Fibroblast of gingiva (primary cell): ENCODE results near the gene FAM72D.
"Not testable (repeated sequence)": the region's sequence is repeated elsewhere in the genome, so short reads cannot be mapped to it uniquely, and the experiment has no call there.

Experiments
- DNase-seq: peaks from one replicate; pipeline ENCODE4 v3.0.0-alpha.2; 2011; ENCODE audit warnings: low read depth

Gene FAM72D

DNA sequence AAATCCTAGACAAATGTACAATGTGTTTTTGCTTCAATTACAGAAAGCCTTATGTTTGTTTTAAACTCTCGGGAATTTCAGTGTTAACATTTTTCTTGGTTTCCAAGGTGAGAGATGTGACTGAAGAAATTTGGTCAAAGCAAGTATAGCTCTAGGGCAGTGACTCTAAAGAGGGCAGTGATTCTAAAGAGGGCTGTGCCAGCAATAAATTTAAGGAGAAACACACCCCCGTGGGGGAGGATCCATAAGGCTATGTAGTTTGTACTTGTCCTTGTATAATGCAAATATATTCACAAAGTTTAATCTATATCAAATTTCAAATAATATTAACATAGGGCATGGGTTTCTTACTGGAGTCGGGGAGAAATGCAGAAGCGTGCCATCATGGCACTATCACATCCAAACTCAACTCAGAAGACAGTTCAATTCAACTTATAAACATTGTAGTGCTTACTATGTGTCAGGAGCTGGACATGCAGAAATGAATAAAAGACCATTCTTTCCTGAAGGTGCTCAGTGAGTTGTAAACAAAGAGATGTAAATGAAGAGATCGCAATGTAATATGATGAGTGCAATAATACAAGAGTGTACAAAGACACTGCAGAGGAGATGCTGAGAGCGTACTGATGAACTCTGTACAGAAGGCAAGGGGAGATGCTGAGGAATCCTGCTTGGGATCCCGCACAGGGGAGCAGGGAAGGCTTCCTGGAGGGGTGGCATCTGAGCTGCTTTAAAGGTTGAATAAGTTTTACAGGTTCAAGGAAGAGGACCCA, 13.1 kb upstream of the FAM72D start:
- DNase-seq: not testable (repeated sequence)

DNA sequence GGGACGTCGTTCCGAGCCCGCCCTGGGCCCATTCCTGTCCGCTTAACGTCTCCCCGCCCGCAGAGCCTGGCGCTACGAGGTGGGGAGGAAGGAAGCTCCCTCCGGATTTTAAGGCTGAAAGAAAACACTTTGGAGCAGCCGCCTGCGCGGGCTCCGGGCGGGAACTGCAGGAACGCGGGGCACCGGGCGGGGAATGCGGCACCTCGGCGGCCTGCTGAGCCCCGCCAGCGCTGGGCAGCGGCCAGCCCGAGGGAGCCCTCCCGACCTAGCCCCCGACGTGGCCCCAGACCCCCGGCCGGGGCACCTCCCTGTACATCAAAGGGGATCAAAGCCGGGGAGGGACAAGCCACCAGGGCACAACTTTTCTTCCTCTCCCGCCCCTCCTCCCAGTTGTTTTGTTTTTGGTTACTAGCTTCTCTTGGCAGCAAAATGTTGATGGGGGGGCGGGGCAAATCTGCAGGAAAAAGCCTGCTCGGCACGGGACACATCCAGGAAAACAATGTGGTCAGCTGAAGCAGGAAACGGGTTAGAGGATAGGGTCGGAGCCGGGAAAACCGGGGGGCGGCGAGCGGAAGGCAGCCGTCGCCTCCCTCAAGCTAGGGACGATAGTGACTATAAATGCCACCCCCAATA, 2.1 kb upstream of the FAM72D start:
- not testable (repeated sequence) for DNase-seq

DNA sequence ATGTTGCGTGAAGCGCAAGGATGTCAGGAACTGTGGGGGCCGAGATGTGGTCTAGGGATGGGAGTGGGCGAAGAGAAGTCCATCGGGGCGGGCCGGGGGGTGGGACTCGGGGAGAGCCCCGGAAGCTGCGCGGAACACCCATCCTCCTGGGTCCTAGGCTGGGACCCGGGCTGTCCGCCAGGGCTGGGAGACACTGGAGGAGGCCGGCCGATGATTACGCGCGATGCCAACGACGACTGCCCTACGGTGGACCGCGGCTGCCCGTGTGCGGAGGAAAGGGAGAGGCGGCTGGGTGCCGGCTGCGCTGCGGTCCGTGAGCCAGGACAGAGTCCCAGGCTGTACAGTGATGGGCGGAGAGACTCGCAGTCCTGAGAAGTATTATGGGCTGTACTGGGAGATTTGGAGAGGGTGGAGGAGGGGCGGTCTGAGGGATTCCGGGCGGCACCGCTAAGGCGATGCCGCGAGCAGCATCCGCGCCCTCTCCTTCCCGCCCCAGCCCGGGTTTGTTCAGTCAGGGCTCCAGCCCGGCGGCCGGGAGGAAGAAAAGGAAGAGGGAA, 1.0 kb upstream of the FAM72D start:
- not testable (repeated sequence) for DNase-seq

DNA sequence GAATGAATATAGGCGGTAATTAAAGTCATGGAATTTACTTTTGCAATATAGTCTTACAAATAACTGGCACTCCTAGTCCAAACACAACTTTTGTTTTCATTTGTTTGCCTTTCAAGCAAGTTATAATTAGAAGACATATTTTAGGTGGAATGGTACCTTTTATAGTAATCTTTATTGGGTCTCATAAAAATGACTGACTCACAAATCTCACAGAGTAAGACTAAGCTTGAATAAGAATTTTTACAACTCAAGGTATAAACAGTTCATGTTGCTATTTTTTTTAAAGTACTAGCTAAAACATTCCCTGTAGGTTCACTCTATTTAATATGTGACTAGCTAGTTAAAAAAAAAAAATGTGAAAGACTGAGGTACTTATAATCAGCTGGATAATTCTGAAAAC, 6.0 kb downstream of the FAM72D start:
- not testable (repeated sequence) for DNase-seq

DNA sequence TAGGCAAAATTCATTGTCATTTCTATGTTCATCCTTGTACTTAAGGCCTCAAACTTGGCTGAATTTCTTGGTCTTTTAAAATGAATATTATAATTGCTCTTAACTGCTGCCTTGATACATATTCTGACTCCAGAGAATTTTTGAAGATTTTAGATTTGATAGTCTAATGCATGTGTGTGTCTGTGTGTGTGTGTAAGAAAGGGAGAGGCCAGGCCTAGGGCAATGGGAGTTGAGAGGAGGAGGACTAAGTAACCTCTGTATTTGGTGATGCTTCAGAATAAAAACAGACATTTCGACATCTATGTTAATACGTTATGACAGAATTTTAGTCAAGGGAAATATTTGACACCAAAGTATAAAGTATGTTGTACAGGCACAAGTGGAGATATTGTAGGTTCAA, 7.5 kb downstream of the FAM72D start:
- DNase-seq: not testable (repeated sequence)

DNA sequence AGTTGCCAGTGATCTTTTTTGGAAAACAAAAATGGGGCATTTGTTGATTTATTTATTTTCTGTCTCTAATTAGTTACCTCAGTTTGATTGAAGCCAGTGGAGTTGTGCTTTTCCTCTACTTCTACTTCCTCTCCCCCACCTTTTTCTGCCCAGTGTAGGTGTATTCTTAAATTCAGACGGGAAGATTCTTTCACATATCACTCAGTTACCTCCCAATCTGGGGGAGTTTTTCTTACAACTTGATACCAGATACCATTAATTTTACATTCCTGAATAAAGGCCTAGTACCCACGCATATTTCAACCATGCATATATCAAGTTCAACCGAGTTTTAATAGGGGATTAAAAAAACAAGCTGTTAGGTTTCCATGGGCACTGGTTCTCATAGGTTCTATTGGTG, 15.9 kb downstream of the FAM72D start:
- not testable (repeated sequence) for DNase-seq

DNA sequence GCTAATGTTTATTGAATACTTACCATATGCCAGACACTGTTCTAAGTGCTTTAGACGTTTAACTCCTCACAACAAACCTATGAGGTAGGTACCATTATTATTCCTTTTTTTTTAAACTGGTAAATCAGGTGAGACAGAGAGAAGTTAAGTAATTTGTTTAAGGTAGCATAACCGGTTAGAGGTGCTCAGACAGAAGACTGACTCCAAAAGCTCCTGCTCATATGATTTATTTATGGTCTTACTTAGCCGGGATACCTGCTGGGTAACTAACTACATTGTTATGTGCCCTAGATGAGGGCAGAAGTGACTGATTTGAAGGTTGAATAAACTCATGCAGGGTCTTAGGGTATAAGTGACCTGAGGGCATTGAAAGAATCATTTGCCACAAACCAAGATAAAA, 16.9 kb downstream of the FAM72D start:
- not testable (repeated sequence) for DNase-seq

DNA sequence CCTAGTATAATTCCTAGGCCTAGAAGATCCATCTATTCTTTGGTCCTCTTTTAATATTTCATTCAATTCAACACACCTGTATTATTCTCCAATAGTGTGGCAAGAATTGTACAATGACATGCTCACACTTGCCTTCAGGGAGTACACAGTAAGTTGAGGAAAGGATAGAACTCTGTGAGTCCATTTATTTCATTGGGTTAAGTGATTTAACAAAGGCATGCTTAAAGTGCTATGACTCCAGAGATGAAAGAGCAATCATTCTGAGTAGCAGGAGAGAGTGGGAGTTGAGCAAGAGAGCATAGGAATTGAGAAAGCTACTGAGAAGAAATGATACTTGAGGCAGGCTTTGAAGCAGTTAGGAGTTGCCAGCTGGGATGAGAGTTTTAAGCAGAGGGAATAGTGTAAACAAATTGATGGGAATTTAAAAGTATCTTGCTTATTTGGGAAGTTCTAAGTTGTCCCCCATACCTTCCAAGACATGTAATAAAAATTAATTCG, 18.8 kb downstream of the FAM72D start:
- not testable (repeated sequence) for DNase-seq

DNA sequence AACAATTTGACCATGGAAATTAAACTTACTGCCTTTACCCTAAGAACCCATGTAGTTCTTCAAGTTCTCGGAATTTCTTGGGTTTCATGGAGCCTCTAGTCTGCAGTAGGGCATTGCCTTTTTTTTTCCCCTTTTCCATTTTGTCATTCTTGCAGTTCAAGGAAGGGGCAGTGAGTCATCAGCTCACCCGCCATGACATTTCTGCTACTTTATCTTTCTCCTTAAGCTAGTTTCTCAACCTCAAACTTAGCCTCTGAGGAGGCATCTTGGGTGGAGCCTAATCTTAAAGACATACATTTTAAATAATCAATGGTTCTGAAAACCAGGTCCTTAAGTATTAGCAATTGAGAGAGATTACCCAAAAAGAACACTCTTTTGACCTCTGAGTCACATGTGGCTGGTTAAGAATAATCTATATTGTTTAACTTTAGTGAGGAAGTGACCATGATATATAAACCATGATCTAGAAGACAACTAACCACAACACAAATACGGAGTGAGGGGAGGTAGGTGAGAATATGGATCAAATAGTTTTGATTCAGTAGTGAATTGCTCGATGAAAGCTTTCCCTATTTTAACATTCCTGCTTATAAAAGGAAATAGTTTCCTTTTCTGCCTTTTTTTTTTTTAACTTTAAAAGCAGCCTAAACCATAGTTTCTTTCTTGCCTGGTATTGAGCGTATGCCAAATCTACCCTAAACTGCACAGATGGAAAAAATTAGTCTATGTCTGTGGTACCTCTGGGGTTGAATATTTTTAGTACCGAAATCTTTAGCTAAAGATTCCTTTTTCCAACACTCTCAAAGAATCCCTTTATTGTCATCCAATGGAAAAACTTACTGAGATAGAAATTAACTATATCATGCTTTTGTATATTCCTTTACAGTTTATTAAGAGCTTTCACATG, 20.1 kb downstream of the FAM72D start:
- not testable (repeated sequence) for DNase-seq

DNA sequence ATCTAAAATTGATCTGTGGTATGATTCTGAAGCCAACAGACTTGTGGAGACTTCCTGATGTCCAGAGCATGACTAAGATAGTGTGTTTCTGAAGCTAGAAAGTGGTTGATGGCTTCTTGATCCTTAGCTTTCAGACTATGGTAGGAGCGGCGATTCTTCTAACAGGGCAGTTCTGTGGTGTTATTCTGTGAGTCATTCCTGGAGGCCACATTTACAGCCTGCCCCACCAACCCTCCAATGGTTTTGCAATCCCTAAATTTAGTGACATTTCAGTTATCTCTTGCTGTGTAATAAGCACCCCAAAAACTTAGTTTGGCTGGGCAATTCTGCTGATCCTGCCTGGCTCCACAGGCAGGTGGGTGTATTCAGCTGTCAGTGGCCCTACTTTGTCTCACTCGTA, 24.1 kb downstream of the FAM72D start:
- not testable (repeated sequence) for DNase-seq

DNA sequence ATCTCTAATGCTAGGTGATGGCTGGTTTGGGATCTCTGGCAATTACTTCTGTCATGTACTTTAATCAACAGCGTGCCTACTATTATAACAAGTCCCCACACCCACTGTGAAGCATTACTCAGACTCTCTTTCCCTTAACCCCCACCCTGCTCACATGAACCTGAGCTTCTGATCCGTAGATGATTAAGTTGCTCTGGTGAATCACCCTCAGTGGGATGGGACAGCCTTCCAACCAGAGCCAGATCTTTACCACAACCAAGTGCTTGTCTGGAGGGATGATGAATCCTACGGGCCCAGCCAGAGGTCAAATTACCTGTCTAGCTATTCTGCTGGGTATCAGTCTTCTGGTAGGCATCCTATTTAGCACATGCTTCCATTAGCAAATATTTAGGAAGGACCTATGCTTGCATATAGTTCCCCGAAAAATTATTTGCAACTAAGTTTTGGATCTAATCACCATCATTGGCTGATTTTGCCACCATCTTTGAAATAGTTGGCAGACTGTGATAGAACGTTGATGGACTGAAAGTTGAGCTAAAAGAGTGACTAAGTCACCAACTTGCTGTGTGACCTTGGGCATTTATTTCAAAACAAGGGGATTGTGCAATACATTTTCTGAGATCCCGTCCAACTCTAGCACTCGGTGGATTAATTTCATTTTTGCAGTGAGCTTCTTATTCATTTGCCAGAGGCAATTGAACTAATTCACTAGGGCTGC, 26.7 kb downstream of the FAM72D start:
- not testable (repeated sequence) for DNase-seq

DNA sequence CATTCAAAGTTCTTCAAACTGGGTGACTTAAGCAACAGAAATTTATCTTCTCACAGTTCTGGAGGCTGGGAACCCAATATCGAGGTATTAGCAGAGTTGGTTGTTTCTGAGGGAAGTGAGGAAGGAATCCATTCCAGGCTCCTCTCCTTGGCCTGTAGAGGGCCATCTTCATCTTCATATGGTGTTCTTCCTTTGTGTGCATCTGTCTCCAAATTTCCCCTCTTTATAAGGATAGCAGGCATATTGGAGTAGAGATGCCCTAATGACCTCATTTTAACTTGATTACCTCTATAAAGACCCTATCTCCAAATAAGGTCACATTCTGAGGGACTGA, 27.3 kb downstream of the FAM72D start:
- not testable (repeated sequence) for DNase-seq

DNA sequence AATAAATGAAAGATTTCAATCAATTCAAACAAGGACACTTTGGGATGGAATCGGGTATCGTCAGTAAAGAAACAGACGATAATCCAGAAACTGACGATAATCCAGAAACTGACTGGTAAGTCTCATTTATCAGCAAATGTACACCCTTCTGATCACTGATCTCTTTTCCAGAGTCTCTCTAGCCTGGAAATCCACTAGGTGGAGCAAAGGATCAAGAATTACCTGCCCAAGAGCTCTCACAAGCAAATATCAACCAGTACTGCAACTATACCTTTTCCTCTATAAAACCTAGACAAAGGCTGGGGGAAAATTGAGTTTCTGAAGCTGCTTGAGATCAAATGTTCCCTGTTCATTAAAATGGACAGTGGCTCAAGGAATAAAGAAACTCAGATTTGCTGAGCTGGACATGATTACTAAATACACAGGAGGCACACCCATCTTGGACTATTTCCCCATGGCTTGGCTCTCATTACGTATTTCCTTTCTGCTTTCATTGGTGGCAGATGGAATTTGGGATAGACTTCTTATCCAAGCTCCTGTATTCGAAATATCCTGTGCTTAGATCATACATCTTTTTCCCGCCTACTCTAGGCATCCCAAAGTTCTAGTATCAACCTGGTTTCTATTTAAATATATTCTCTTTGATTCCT, 28.3 kb downstream of the FAM72D start:
- DNase-seq: not testable (repeated sequence)

DNA sequence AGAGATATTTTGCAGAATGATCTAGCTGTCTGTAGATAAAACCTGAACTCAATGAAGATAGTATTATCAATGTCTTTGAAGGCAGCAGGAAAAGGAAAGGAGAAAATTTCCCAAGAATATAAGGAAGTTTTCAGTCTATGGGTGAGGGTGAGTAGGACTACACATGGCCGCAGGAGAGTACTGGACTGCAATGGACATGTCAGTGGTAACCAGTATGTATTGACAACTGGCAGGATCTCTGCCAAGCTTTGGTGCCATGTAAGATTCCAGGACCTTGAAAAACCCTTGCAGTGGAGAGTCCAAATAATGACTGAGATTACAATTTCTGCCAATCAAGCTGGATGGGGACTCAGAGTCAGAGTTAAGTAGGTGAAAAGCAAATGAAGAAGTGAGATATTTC, 29.3 kb downstream of the FAM72D start:
- not testable (repeated sequence) for DNase-seq

DNA sequence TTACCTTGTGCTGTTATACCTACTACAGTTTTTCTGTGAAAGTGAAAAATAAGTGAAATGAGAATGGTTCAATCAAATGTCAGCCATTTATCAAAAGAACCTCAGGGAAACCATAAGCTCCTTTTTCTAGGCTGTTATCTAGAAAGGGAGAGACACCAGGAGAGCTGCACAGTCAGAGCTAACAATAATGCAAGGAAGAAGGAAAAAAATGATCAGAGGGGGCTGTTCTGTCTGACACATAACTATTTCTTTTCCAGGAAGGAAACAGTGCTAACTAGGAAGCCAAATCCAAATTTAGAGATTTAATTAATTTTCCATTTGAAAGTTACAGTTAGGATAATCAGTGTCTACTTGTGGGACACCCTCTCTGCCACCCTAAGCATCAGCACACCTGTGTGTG, 31.4 kb downstream of the FAM72D start:
- DNase-seq: not testable (repeated sequence)

DNA sequence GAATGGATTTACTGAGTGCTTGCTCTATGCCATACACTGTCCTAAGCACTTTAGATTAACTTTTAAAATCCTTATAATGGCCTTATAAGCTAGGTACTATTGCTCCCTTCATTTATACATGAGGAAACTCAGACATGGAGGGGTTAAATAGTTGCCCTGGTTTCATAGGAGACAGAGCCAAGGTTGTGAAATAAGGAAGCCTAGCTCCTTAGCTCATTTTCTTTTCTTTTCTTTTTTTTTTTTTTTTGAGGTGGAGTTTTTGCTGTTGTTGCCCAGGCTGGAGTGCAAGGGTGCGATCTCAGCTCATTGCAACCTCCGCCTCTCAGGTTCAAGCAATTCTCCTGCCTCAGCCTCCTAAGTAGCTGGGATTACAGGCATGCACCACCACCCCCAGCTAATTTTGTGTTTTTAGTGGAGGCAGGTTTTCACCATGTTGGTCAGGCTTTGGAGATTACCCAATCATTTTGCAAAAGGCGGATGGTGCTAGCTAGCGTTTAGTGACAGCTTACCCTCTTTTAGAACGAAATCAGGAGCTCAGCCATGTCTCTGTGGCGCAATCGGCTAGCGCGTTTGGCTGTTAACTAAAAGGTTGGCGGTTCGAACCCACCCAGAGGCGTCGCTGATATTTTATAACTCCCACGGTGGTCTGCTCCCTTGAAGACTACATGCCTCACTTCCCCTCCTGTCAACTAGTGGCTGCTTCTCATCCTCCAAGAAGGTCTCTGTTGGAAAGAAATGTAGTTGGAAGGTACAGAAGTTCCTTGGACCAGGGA, 33.1 kb downstream of the FAM72D start:
- DNase-seq: peak; percentile 57

DNA sequence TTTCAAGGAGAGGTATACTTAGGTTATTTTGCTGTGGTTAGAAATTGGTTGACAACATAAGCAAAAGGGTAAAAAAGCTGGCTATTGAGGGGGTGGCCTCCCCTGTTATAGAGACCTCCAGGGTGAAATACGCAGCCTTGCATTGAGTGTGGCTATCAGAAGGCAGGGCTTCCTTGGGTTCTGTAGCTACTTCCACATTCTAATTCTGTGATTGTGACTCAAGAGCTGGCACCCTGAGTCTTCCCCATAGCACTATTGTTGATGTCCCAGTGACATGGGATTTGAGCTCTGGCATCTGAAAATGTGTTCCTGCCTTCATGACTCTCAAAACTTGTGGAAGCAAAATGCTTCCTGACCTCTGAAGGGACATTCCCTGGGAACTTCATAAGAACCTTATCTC, 38.7 kb downstream of the FAM72D start:
- DNase-seq: not testable (repeated sequence)

DNA sequence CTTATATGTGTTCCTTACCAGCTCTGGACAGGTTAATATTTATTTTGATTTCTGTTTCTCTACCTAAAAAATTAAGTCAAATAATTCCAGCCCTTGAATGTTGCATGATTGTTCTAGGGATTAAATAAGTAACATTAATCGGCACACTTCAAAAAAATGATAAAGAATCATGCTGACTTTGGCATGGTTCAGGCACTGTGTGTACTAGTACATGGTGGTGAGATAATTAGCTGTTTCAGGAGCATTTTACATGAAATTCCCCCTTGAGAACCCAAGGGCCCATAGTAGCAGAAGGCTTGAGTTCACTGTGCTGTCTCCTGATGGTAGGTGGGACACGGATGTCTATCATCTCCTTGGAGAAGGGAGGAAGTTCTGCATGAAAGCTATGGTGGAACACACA, 44.8 kb downstream of the FAM72D start:
- not testable (repeated sequence) for DNase-seq

DNA sequence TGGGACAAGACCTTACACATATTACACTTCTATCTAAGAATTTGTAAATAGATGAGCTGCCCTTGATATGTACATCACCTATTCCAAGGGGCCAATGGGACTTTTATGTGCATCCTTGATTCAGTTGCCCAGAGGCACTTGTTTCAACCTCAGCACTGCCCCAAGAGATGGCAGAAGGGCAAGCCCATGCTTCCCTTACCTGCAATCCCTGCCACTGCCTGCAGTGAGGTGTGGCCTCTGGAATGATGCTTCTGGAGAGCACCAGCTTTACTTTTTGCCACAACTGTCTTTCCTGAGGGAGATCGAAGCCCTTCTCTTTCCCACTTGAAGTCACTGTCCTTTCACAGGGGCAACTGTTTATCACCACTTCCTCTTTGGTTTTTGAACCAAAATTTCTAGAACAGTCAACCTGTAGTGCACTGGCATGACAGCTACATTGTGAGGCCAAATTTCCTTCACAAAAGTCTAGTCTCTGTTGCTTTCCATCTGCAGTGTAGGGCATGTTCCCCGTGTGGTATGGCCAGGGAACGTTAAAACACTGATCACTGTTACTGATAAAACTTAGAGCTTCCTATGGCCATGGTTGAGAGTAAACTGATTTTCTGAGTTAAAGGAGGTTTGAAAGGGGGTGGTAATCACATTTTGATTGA, 48.6 kb downstream of the FAM72D start:
- not testable (repeated sequence) for DNase-seq

DNA sequence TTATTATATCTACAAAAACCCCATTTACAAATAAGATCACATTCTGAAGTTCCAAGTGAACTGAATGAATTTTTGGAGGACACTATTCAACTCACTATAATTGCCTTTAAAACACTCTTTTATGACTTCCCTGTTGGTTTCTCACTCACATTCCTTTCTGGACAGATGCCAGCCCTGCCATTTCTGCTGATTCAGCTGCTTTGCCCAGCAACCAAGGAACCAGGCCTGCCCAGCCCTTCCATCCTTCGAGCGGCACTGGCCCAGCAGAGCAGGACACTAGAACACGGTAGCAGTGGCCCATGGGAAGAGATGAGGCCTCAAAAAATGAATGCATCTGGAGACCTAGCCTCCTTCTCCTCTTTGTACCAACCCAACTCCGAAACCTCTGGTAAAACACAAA, 50.5 kb downstream of the FAM72D start:
- not testable (repeated sequence) for DNase-seq
